Stimulated activated CD8-positive, alpha-beta memory T cell treated with anti-CD3 and anti-CD28 coated beads, Interleukin-4, amount 100 ng/mL, for 4 hours (primary cell): ENCODE measurements around the gene PTPRG.
A peak's percentile ranks its signal among the peaks of the same experiment; 100 is the strongest.

Source experiments
- DNase-seq, 2 donors: peaks; one replicate each; pipeline ENCODE4 v3.0.0-alpha.2; 2020; ENCODE audit warnings: low read depth in 2 of 2, low spot score in 1 of 2

PTPRG gene

GRCh38 chr3:62300617-62301016 lies 739.2 kb downstream of the PTPRG start:
- no peak for DNase-seq

GRCh38 chr3:62312201-62312600 lies 750.8 kb downstream of the PTPRG start:
- no peak for DNase-seq

GRCh38 chr3:62316525-62316924 lies 755.2 kb downstream of the PTPRG start:
- no peak for DNase-seq

- no peak for DNase-seq
These were observed 757.0 kb downstream of the PTPRG start for GRCh38 chr3:62318365-62318751.

- DNase-seq: peak; percentile 37 to 54
These were observed 757.6 kb downstream of the PTPRG start for GRCh38 chr3:62318752-62319569.

GRCh38 chr3:62319570-62320243 lies 758.3 kb downstream of the PTPRG start:
- DNase-seq: no peak

- DNase-seq: no peak
These were observed 761.9 kb downstream of the PTPRG start for GRCh38 chr3:62323241-62323640.

- no peak for DNase-seq
These were observed 764.5 kb downstream of the PTPRG start for GRCh38 chr3:62325896-62326295.

GRCh38 chr3:62329971-62330370 lies 768.6 kb downstream of the PTPRG start:
- DNase-seq: no peak

GRCh38 chr3:62332017-62332416 lies 770.6 kb downstream of the PTPRG start:
- no peak for DNase-seq

- no peak for DNase-seq
These were observed 771.5 kb downstream of the PTPRG start for GRCh38 chr3:62332835-62333244.

GRCh38 chr3:62335196-62335595 lies 773.8 kb downstream of the PTPRG start:
- DNase-seq: no peak

- no peak for DNase-seq
These were observed 782.4 kb downstream of the PTPRG start for GRCh38 chr3:62343755-62344154.
